H1 (cell line): ENCODE measurements around the gene DIP2B. TPM values are rescaled to one million over a fixed set of nuclear protein-coding genes. Genes with fewer than 3 reads are reported as not detected.

Experiments
- CTCF ChIA-PET: fragments of 300-600 bp; sonication (Branson Sonifier 250); formaldehyde crosslinking; loops from one replicate; lab custom pipeline; 2021; ENCODE audit not compliant: partially characterized antibody; lab: Charles Lee
- POLR2A ChIA-PET: fragments of 300-600 bp; sonication (Branson Sonifier 250); formaldehyde crosslinking; loops from one replicate; lab custom pipeline; 2021; ENCODE audit warnings: inconsistent platforms; ENCODE audit not compliant: partially characterized antibody; lab: Charles Lee
- DNase-seq, 2 experiments: peaks; one replicate each; pipeline versions ENCODE4 v3.0.0 to v3.0.0-alpha.2; 2010 to 2022; ENCODE audit warnings: low spot score in 2 of 2, low read depth in 1 of 2, mixed read lengths in 1 of 2
- FAIRE-seq: peaks from 2 replicates; lab custom pipeline; 2011; peaks lifted over from hg19 to GRCh38; lab: Jason Lieb, UNC
- H2AFZ ChIP-seq: 2 replicates; pipeline ENCODE4 v1.8.1; 2012; ENCODE audit warnings: low read length, inconsistent platforms
- H2AK5ac ChIP-seq: 2 replicates; pipeline ENCODE4 v1.6.1; 2013; ENCODE audit warnings: low read depth, low read length
- H2BK120ac ChIP-seq: replicated peaks from 2 replicates; pipeline ENCODE3; 2013; ENCODE audit warnings: low read depth, low read length, inconsistent platforms
- H2BK12ac ChIP-seq: 2 replicates; pipeline ENCODE4 v1.6.1; 2013; ENCODE audit warnings: low read depth, low read length
- H2BK15ac ChIP-seq: 2 replicates; pipeline ENCODE4 v1.6.1; 2013; ENCODE audit warnings: low read length
- H2BK20ac ChIP-seq: 2 replicates; pipeline ENCODE4 v1.6.1; 2013; ENCODE audit warnings: low read length
- H2BK5ac ChIP-seq: 2 replicates; pipeline ENCODE4 v1.6.1; 2013; ENCODE audit warnings: low read depth, low read length
- H3K14ac ChIP-seq: 2 replicates; pipeline ENCODE4 v1.6.1; 2013; ENCODE audit warnings: inconsistent platforms; ENCODE audit not compliant: insufficient read length
- H3K18ac ChIP-seq: 2 replicates; pipeline ENCODE4 v1.6.1; 2013; ENCODE audit warnings: low read length; ENCODE audit errors: extremely low read depth
- H3K23ac ChIP-seq: 2 replicates; pipeline ENCODE4 v1.6.1; 2013; ENCODE audit warnings: inconsistent platforms; ENCODE audit not compliant: insufficient read length
- H3K23me2 ChIP-seq: 2 replicates; pipeline ENCODE4 v1.6.1; 2013; ENCODE audit warnings: low read depth, low read length
- H3K27ac ChIP-seq: 2 replicates; pipeline ENCODE4 v1.6.1; 2011; ENCODE audit warnings: low read depth, low read length, inconsistent platforms
- H3K27me3 ChIP-seq, 4 experiments: replicated peaks in 1 of 4; 1 replicate in 1 of 4; 2 replicates in 3 of 4; pipeline versions ENCODE4 v1.6.1 to v1.8.1; 2011 to 2013; ENCODE audit warnings: low read length in 3 of 4, mild to moderate bottlenecking in 3 of 4, inconsistent platforms in 2 of 4, mixed read lengths in 2 of 4, moderate library complexity in 1 of 4; ENCODE audit not compliant: control insufficient read depth in 3 of 4, insufficient read depth in 3 of 4; ENCODE audit errors: extremely low read depth in 1 of 4
- H3K36me3 ChIP-seq, 4 experiments: 2 replicates each; pipeline versions ENCODE4 v1.6.1 to v1.8.1; 2011 to 2013; ENCODE audit warnings: mild to moderate bottlenecking in 4 of 4, low read length in 3 of 4, moderate library complexity in 2 of 4, control low read depth in 1 of 4, inconsistent platforms in 1 of 4; ENCODE audit not compliant: insufficient read depth in 4 of 4, control insufficient read depth in 2 of 4
- H3K4ac ChIP-seq: replicated peaks from 2 replicates; pipeline ENCODE3; 2013; ENCODE audit warnings: low read length, low read depth, mixed read lengths, inconsistent platforms; ENCODE audit not compliant: insufficient read length
- H3K4me1 ChIP-seq, 4 experiments: replicated peaks in 1 of 4; 1 replicate in 1 of 4; 2 replicates in 3 of 4; pipeline versions ENCODE4 v1.6.1 to v1.8.1; 2011 to 2013; ENCODE audit warnings: low read length in 3 of 4, inconsistent platforms in 2 of 4, mixed read lengths in 1 of 4; ENCODE audit not compliant: insufficient read depth in 4 of 4, control insufficient read depth in 3 of 4
- H3K4me2 ChIP-seq, 2 experiments: 2 replicates each; pipeline versions ENCODE4 v1.6.1 to v1.8.1; 2011 to 2013; ENCODE audit warnings: low read depth in 2 of 2, low read length in 2 of 2, control low read depth in 1 of 2, inconsistent platforms in 1 of 2, mild to moderate bottlenecking in 1 of 2; ENCODE audit not compliant: insufficient read depth in 1 of 2
- H3K4me3 ChIP-seq, 4 experiments: fragments of 200-600, 300-600 bp in 1 of 4; sonication (generic), shearing (Covaris generic), sonication (Bioruptor Twin) in 1 of 4; 2 replicates each; pipeline versions ENCODE4 v1.5.1 to v1.8.1; 2011 to 2016; ENCODE audit warnings: low read length in 4 of 4, low read depth in 3 of 4, control low read depth in 2 of 4, inconsistent platforms in 2 of 4, mild to moderate bottlenecking in 2 of 4, mixed read lengths in 1 of 4, moderate library complexity in 1 of 4; ENCODE audit not compliant: insufficient read depth in 2 of 4; ENCODE audit errors: extremely low read depth in 1 of 4
- H3K56ac ChIP-seq: replicated peaks from 2 replicates; pipeline ENCODE3; 2013; ENCODE audit warnings: low read depth, mild to moderate bottlenecking, mixed read lengths, low read length, inconsistent platforms; ENCODE audit not compliant: insufficient read length
- H3K79me1 ChIP-seq: 2 replicates; pipeline ENCODE4 v1.6.1; 2013; ENCODE audit warnings: low read depth, low read length, control low read depth
- H3K79me2 ChIP-seq, 2 experiments: 2 replicates each; pipeline versions ENCODE4 v1.6.1 to v1.8.1; 2012 to 2013; ENCODE audit warnings: low read length in 2 of 2, mild to moderate bottlenecking in 2 of 2, inconsistent platforms in 1 of 2; ENCODE audit not compliant: insufficient read depth in 2 of 2, control insufficient read depth in 1 of 2
- H3K9ac ChIP-seq, 4 experiments: replicated peaks in 1 of 4; 1 replicate in 1 of 4; 2 replicates in 3 of 4; pipeline versions ENCODE4 v1.6.1 to v1.8.1; 2011 to 2013; ENCODE audit warnings: low read depth in 3 of 4, low read length in 3 of 4, control low read depth in 2 of 4, mild to moderate bottlenecking in 2 of 4, moderate library complexity in 2 of 4, inconsistent platforms in 1 of 4; ENCODE audit errors: extremely low read depth in 1 of 4
- H3K9me3 ChIP-seq, 2 experiments: 2 replicates each; pipeline versions ENCODE4 v1.6.1 to v1.8.1; 2012 to 2013; ENCODE audit warnings: mild to moderate bottlenecking in 2 of 2, moderate library complexity in 2 of 2, control low read depth in 1 of 2, inconsistent platforms in 1 of 2, low read depth in 1 of 2, low read length in 1 of 2, mixed read lengths in 1 of 2; ENCODE audit not compliant: insufficient read depth in 2 of 2
- H4K20me1 ChIP-seq, 2 experiments: replicated peaks in 1 of 2; 2 replicates each; pipeline versions ENCODE3 to v1.8.1; 2011 to 2013; ENCODE audit warnings: inconsistent platforms in 2 of 2, low read length in 2 of 2, mild to moderate bottlenecking in 1 of 2; ENCODE audit not compliant: insufficient read depth in 2 of 2, control insufficient read depth in 1 of 2
- H4K5ac ChIP-seq: 2 replicates; pipeline ENCODE4 v1.6.1; 2013; ENCODE audit warnings: low read length, low read depth, mixed read lengths, inconsistent platforms; ENCODE audit not compliant: insufficient read length
- H4K8ac ChIP-seq: 2 replicates; pipeline ENCODE4 v1.8.0; 2013; ENCODE audit warnings: mild to moderate bottlenecking, moderate library complexity, low read length, inconsistent platforms; ENCODE audit not compliant: insufficient read depth; ENCODE audit errors: extremely low read depth
- H4K91ac ChIP-seq: replicated peaks from 2 replicates; pipeline ENCODE3; 2013; ENCODE audit warnings: low read length, mixed read lengths, inconsistent platforms; ENCODE audit not compliant: insufficient read length
- ATF2 ChIP-seq: IDR thresholded peaks from 2 replicates; pipeline ENCODE4 v1.6.1; 2012; ENCODE audit warnings: low read length, inconsistent platforms
- CBX8 ChIP-seq: fragments of 300-800, 300-1000 bp; sonication (generic); IDR thresholded peaks from 2 replicates; pipeline ENCODE4 v1.7.1; 2016; ENCODE audit warnings: low read depth, low read length, borderline replicate concordance
- GTF2F1 ChIP-seq: IDR thresholded peaks from 2 replicates; pipeline ENCODE4 v1.6.1; 2012; ENCODE audit warnings: low read depth, low read length, improper control_type of control experiment, borderline replicate concordance
- NRF1 ChIP-seq: IDR thresholded peaks from 2 replicates; pipeline ENCODE4 v1.6.1; 2011; ENCODE audit warnings: mild to moderate bottlenecking, low read depth, low read length, improper control_type of control experiment
- PHF8 ChIP-seq: fragments of 200-600 bp; sonication (generic); conservative IDR thresholded peaks from 2 replicates; pipeline ENCODE4 v1.7.1; 2012; ENCODE audit warnings: low read depth, mild to moderate bottlenecking, inconsistent platforms, low read length, moderate library complexity
- RFX5 ChIP-seq: IDR thresholded peaks from 2 replicates; pipeline ENCODE4 v1.6.1; 2011; ENCODE audit warnings: low read depth, low read length, improper control_type of control experiment, borderline replicate concordance
- SP1 ChIP-seq: IDR thresholded peaks from 2 replicates; pipeline ENCODE4 v1.6.1; 2011; ENCODE audit warnings: low read depth, low read length
- TAF1 ChIP-seq: IDR thresholded peaks from 2 replicates; pipeline ENCODE4 v1.6.1; 2011; ENCODE audit warnings: mild to moderate bottlenecking, low read depth, low read length
- WGBS, 2 experiments: shearing (Covaris generic) in 1 of 2; methylation state at CpG; one replicate each; pipeline versions ENCODE4 v1.1.6 to v1.1.7; 2013 to 2015; ENCODE audit warnings: low lambda C conversion rate in 2 of 2, mixed read lengths in 2 of 2, inconsistent platforms in 1 of 2, low coverage in 1 of 2, missing lambda C conversion rate in 1 of 2; ENCODE audit not compliant: insufficient replicate concordance in 2 of 2, insufficient coverage in 1 of 2, insufficient read length in 1 of 2; ENCODE audit errors: extremely low coverage in 1 of 2, missing lambda C conversion rate in 1 of 2; 5-methylcytosine and 5-hydroxymethylcytosine counted together
- polyA plus RNA-seq, 7 experiments: library from polyadenylated mRNA; depleted of rRNA in 3 of 7; stranded (reverse) in 5 of 7; unstranded in 2 of 7; fragments of >200 nt in 5 of 7; fragments of 200-250 nt in 2 of 7; gene quantifications; 1 replicate in 5 of 7; 2 replicates in 1 of 7; 4 replicates in 1 of 7; pipeline versions ENCODE4 v1.2.1 to v1.2.3, GENCODE V29; 2011 to 2013; ENCODE audit warnings: missing spikeins in 2 of 7, mixed read lengths in 2 of 7
- total RNA-seq: library from RNA; stranded (reverse); fragmentation: NEBNext Ultra II Directional; extraction: Animal tissue kit (Norgen Biotek cat#: 25700); gene quantifications from 2 replicates; pipeline ENCODE4 v1.2.1, GENCODE V29; 2021

DIP2B gene
- total and polyA plus RNA-seq, 2 of the 8 experiments (the other 6 are each of a cell fraction or from before 2014, with no cell fraction given): 11.1 to 29.6 TPM

GRCh38 chr12:50676756-50677155 is 172.0 kb downstream of the DIP2B start:
- no peak for TF ChIP-seq SP1
- TF ChIP-seq NRF1: no peak
- TF ChIP-seq ATF2: no peak
- no peak for TF ChIP-seq RFX5
- TF ChIP-seq TAF1: no peak
- no peak for TF ChIP-seq CBX8
- no peak for TF ChIP-seq GTF2F1
- no peak for TF ChIP-seq PHF8
- TF ChIP-seq, all 59 proteins: peak for 0
- no peak for DNase-seq
- CTCF ChIA-PET: no interaction called here

More at GRCh38 chr12:50676756-50677155, 172.0 kb downstream of the DIP2B start:
- H3K23me2 ChIP-seq: no peaks in the 10 kb centered on the region
- no peak overlapping the region for H3K56ac ChIP-seq
- H3K36me3 ChIP-seq: peaks cover 0 to 20% (median 5%) of the 10 kb centered on the region in 4 experiments; a peak in 4 of 8 replicates
- no peaks in the 10 kb centered on the region for H3K4me1 ChIP-seq
- no peak overlapping the region for H2BK20ac ChIP-seq
- no peak overlapping the region for H4K91ac ChIP-seq
- no peak overlapping the region for H2BK15ac ChIP-seq
- no peak overlapping the region for H2AK5ac ChIP-seq
- H3K9me3 ChIP-seq: no peaks in the 10 kb centered on the region
- no peak overlapping the region for H3K18ac ChIP-seq
- no peak for FAIRE-seq
- H4K5ac ChIP-seq: no peak overlapping the region
- H2BK120ac ChIP-seq: no peak overlapping the region
- no peak overlapping the region for H3K27ac ChIP-seq
- no peaks in the 10 kb centered on the region for H3K79me2 ChIP-seq
- H3K14ac ChIP-seq: no peak overlapping the region
- H3K4me3 ChIP-seq: no peak overlapping the region
- no peak overlapping the region for H3K23ac ChIP-seq
- no peaks in the 10 kb centered on the region for H4K20me1 ChIP-seq
- 94% methylated on average over 4 of the region's 4 CpGs; no CpG with 5 or more reads in 1 of the 2 experiments for WGBS, 2 experiments
- no peak overlapping the region for H3K9ac ChIP-seq
- H2BK12ac ChIP-seq: no peak overlapping the region
- POLR2A ChIA-PET: no interaction called here
- H2AFZ ChIP-seq: no peak overlapping the region
- H3K4ac ChIP-seq: no peak overlapping the region
- no peak overlapping the region for H2BK5ac ChIP-seq
- H3K27me3 ChIP-seq: no peaks in the 10 kb centered on the region
- no peak overlapping the region for H3K4me2 ChIP-seq
- no peak overlapping the region for H4K8ac ChIP-seq
- H3K79me1 ChIP-seq: no peaks in the 10 kb centered on the region
